Activated T-cell treated with anti-CD3 and anti-CD28 coated beads for 1 hour (primary cell): ENCODE results near the gene APELA.
"Not testable (repeated sequence)": the region's sequence is repeated elsewhere in the genome, so short reads cannot be mapped to it uniquely, and the experiment has no call there.

Experiments
- DNase-seq: peaks from one replicate; pipeline ENCODE4 v3.0.0-alpha.2; 2020; ENCODE audit warnings: low read depth

APELA gene

GRCh38 chr4:164876700-164877324 is at the start of gene APELA:
APELA (plus strand) TSS chr4:164877178; CDS start chr4:164877332, 154 bp downstream.
- DNase-seq, result no peak

GRCh38 chr4:164828955-164829354 is 48.0 kb upstream of the APELA start:
- DNase-seq, result no peak

GRCh38 chr4:164846566-164846965 is 30.4 kb upstream of the APELA start:
- DNase-seq, result no peak

GRCh38 chr4:164847016-164847415 is 30.0 kb upstream of the APELA start:
- DNase-seq, result no peak

GRCh38 chr4:164847967-164848649 is 28.9 kb upstream of the APELA start:
- no peak for DNase-seq

GRCh38 chr4:164856396-164856795 is 20.6 kb upstream of the APELA start:
- DNase-seq, result no peak

GRCh38 chr4:164866817-164867490 is 10.0 kb upstream of the APELA start:
- DNase-seq, result no peak

- no peak for DNase-seq
Observed at GRCh38 chr4:164871673-164872072, 5.3 kb upstream of the APELA start.

GRCh38 chr4:164872481-164872880 is 4.5 kb upstream of the APELA start:
- DNase-seq, result no peak

GRCh38 chr4:164874789-164875188 is 2.2 kb upstream of the APELA start:
- DNase-seq, result no peak

- DNase-seq, result no peak
Observed at GRCh38 chr4:164880489-164881262, 3.7 kb downstream of the APELA start.

GRCh38 chr4:164888096-164888715 is 11.2 kb downstream of the APELA start:
- DNase-seq, result no peak

- DNase-seq, result no peak
Observed at GRCh38 chr4:164890691-164891090, 13.7 kb downstream of the APELA start.

GRCh38 chr4:164892018-164892417 is 15.0 kb downstream of the APELA start:
- DNase-seq, result no peak

GRCh38 chr4:164894702-164895101 is 17.7 kb downstream of the APELA start:
- no peak for DNase-seq

- DNase-seq, result no peak
Observed at GRCh38 chr4:164902608-164903007, 25.6 kb downstream of the APELA start.

GRCh38 chr4:164904336-164904735 is 27.4 kb downstream of the APELA start:
- DNase-seq, result no peak

GRCh38 chr4:164904941-164905340 is 28.0 kb downstream of the APELA start:
- DNase-seq, result no peak

- DNase-seq, result no peak
Observed at GRCh38 chr4:164906368-164906767, 29.4 kb downstream of the APELA start.

- not testable (repeated sequence) for DNase-seq
Observed at GRCh38 chr4:164913506-164913905, 36.5 kb downstream of the APELA start.

- no peak for DNase-seq
Observed at GRCh38 chr4:164918956-164919355, 42.0 kb downstream of the APELA start.

GRCh38 chr4:164924670-164925238 is 47.8 kb downstream of the APELA start:
- DNase-seq, result no peak
